Activated T-helper 1 cell treated with Interleukin-2 at 50 U/mL for 16 hours (primary cell): ENCODE measurements around the gene PGS1.
A peak's percentile ranks its signal among the peaks of the same experiment; 100 is the strongest.
"Not testable (repeated sequence)": the region's sequence is repeated elsewhere in the genome, so short reads cannot be mapped to it uniquely, and the experiment has no call there.

ENCODE experiments used
- DNase-seq: peaks from one replicate; pipeline ENCODE4 v3.0.0-alpha.2; 2020; ENCODE audit warnings: low read depth

PGS1 gene

GRCh38 chr17:78378225-78379130, at the start of gene PGS1:
TSS of gene PGS1 (plus strand) at chr17:78378649. CDS start at chr17:78378666, 17 bp downstream.
- peak; percentile 77 for DNase-seq

- no peak for DNase-seq
These were observed 49.0 kb upstream of the PGS1 start for GRCh38 chr17:78329263-78330059.

GRCh38 chr17:78330570-78331224, 47.8 kb upstream of the PGS1 start:
- no peak for DNase-seq

GRCh38 chr17:78331355-78331754, 47.1 kb upstream of the PGS1 start:
- not testable (repeated sequence) for DNase-seq

- no peak for DNase-seq
These were observed 45.5 kb upstream of the PGS1 start for GRCh38 chr17:78332991-78333390.

GRCh38 chr17:78335209-78335608, 43.2 kb upstream of the PGS1 start:
- DNase-seq: no peak

- no peak for DNase-seq
These were observed 41.0 kb upstream of the PGS1 start for GRCh38 chr17:78337244-78338109.

- no peak for DNase-seq
These were observed 39.8 kb upstream of the PGS1 start for GRCh38 chr17:78338486-78339259.

GRCh38 chr17:78340183-78340955, 38.1 kb upstream of the PGS1 start:
- no peak for DNase-seq

- DNase-seq: no peak
These were observed 36.6 kb upstream of the PGS1 start for GRCh38 chr17:78341559-78342448.

DNA sequence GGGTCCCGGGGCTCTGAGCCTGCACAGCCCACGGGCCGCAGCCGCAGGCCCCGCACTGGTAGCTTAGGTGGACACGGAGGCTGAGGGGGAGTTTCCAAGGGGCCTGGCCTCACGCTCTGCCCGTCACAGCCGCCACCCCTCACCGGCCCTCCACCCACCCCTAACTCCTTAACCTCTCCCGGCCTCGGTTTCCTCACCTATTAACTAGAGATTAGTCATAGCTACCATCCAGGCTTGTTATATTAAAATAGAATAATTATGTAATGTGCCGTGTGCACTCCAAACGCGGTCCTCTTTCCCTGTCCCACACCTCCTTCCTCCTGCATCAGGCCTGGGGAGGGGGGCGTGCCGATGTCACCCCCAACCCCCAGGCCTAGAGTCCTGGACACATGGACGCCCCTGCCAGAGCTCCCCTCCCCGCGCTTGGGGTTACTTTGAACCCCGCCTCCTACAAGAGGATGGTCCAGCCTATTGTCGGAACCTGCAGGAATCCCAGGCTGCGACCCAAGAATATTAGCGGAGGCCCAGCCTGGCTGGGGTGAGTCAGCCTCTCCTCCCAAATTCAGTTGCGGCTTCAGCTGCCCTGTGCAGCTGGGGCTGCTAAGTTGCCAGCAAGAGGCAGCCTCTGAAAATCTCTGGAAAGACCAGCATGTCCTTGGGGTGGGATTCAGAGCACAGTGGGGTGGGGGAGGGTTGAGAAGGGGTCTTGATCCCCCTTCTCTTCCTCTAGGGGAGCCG, 35.8 kb upstream of the PGS1 start:
- DNase-seq: no peak

GRCh38 chr17:78343187-78343542, 35.3 kb upstream of the PGS1 start:
- no peak for DNase-seq

DNA sequence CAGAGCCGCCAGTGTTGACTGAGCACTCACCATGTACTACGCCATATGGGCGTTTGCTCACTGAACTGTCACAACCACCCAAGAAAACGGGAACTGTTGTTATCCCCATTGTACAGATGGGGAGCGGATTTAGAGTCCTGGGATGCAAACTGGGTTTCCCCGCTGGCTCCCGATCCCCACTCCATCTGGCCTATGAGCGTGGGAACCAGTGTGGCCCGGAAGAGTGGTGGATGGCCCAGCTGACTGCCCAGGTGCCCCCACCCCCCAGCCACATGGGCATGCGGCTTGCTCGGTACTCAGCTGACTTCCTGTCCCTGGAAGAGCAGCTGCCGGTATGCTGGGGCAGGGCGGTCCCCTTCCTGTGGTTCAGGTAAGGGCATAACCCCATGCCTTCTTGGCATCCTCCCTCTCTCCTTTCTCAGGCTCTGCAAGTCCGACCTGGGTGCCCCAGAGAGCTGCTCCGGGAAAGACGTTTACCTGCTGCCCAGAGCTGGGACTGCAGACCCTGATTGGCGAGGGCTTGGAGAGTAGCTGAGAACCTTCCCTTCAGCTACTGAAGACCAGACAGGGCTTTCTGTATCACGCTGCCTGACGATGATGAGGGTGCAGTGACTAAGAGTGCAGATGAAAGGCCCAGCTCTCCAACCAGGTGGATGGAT, 34.8 kb upstream of the PGS1 start:
- peak; percentile 77 for DNase-seq

- DNase-seq: no peak
These were observed 33.8 kb upstream of the PGS1 start for GRCh38 chr17:78344666-78345065.

- DNase-seq: no peak
These were observed 33.3 kb upstream of the PGS1 start for GRCh38 chr17:78345172-78345571.

GRCh38 chr17:78345791-78346494, 32.5 kb upstream of the PGS1 start:
- DNase-seq: no peak

DNA sequence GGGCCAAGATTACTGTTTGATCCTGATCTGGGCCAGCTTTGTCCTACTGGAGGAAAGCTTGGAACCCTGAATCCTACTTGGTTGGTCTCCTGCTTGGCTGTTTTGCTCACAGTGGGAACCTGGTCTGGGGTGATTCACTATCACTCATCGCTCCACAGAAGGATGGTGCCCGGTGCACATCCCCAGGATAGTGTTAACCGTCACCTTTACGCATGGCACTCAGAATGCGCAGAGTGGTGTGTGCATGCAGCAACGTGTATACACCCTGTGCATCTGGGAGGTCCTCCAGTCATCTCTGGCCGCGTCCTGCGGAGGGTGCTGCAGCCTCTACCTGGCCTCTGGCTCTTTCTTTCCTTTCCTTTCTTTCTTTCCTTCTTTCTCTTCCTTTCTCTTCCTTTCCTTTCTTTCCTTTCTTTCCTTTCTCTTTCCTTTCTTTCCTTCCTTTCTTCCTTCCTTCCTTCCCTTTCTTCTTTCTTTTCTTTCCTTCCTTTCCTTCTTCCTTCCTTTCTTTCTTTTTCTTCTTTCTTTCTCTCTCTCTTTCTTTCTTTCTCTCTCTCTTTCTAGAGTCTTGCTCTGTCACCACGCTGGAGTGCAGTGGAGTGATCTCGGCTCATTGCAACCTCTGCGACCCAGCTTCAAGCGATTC, 31.7 kb upstream of the PGS1 start:
- DNase-seq: no peak
